IPS-NIHi7 (cell line): ENCODE results near the gene APBA3.
A peak's percentile ranks its signal among the peaks of the same experiment; 100 is the strongest.
"Not testable (repeated sequence)": the region's sequence is repeated elsewhere in the genome, so short reads cannot be mapped to it uniquely, and the experiment has no call there.

ENCODE experiments used
- DNase-seq: peaks from one replicate; pipeline ENCODE4 v3.0.0; 2012; ENCODE audit warnings: mixed read lengths; ENCODE audit errors: extremely low spot score

APBA3 gene

DNA sequence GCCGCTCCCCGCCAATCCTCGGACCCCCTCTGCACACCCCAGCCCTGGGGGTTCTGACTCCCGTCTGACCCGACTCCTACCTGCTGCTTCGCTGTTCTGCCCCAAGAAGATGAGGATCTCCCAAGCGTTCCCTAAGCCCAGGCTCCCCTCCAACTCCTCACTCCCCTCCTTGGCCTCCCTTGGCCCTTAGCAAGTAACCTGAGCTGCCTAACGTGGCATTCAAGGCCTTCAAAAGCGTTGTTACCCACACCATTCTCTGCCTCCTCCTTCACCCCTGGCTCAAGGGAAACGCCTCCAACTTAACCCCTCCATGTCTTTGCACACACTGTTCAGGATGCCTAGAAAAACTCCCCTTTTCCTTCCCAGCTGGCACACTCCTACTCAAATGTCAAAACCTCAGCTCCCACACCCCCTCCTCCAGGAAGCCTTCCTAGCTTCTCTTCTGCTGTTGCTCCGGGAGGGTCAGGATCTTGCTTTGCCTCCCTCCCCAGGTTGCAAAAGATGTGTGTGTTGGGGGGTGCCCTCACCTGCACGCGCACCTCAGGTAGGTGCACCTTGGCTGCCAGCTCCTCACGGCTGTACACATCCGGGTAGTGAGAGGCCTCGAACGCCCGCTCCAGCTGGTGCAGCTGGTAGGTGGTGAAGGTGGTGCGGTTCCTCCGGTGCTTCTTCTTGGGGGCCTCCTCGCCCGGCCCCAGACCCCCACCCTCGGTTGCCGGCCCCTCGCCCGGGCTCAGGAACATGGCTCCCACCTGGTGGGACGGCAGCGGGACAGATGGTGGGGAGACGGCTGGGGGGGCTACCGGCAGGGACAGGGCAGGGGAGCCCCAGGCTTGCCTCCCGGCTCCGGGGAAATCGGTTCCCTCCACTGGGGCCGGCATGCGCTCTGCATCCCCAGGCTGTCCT, 9.8 kb upstream of the APBA3 start:
- DNase-seq, result no peak

DNA sequence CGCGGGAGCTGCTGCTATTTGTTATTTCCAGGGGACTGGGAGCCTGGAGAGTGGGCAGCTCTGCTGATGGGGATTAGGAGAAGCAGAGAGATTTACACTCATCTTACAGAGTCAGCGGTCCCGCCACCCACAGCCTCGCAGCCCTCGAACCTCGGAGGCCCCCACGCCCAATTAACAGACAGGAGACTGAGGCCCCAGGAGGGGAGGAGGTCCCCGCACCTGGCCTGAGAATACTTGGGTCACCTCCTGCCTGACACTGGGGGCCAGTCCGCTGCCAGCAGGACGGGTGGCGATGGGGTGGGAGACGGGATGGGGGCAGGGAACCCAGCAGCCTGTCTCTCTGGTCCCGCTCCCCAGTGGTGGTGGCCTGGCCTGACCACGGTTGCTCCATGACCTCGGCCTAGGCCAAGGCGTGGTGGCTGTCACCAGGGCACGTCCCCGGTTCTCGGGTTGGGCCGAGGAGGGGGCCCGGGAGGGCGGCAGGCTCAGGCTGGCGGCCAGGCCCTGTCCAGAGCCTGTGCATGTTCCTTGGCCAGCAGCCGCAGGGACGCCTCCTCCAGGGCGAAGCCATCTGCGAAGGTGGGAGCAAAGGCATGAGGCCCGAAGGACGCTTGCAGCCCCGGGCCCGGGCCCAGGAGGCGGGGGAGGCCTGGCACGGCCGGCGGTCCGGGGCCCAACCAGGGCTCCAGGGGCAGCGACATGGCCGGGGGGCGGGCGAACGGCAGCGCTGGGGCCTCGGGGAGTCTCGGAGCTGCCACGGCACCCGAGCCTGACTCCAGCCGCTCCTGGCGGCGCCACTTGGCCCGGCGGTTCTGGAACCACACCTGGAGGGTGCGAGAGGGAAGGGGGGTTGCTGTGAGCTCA, 8.9 kb upstream of the APBA3 start:
- DNase-seq, result no peak

- no peak for DNase-seq
Observed at GRCh38 chr19:3769494-3769893, 8.0 kb upstream of the APBA3 start.

- no peak for DNase-seq
Observed at GRCh38 chr19:3768748-3769099, 7.2 kb upstream of the APBA3 start.

GRCh38 chr19:3768015-3768747, 6.7 kb upstream of the APBA3 start:
- no peak for DNase-seq

- no peak for DNase-seq
Observed at GRCh38 chr19:3767050-3767449, 5.6 kb upstream of the APBA3 start.

GRCh38 chr19:3766520-3766919, 5.0 kb upstream of the APBA3 start:
- DNase-seq, result no peak

GRCh38 chr19:3765757-3766156, 4.3 kb upstream of the APBA3 start:
- not testable (repeated sequence) for DNase-seq

GRCh38 chr19:3765121-3765520, 3.6 kb upstream of the APBA3 start:
- DNase-seq, result no peak

DNA sequence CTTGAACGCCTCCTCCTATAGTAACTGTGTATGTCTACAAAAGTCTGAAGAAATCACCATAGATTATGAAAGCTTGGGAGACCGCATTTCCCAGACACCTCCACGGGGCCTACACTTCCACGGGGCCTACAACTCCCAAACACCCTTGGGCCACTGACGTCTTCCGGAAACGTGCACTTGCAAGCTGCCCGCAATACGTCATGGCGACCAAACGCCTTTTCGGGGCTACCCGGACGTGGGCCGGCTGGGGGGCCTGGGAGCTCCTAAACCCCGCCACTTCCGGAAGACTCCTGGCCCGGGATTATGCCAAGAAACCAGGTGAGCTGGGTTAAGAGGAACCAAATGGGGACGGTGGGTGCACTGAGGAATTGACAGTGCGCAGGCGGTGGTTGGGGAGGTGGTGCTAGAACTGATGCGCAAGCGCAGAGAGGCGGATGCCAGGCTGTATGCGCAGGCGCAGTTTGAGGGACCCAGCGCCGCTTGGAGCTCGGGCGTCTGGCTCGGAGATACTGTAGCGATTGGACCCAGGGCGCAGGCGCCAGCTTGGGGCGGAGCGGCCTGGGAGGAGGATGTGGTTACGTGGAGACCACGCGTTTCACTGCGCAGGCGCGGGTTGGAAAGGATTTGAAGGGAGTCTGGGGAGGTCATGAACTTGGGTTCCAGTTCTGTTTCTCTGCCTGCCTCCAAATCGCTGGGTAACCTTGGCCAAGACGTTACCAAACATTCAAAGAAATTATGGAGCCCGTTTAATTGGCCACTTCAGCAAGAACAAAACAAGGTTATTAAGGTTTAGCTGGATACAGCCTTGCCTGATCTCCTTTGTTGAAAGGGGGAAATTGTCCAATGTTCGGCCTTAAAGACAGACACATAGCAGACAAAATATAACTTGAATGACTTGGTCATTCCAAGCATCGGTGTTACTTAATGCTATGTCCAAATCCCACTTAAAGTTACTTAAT, 1.3 kb upstream of the APBA3 start, which contains the start of gene MRPL54:
TSS of gene MRPL54 (plus strand) at position 182 of the 959 bp plus-strand sequence. CDS start at position 201, 19 bp downstream.
- DNase-seq, result peak; percentile 100

- no peak for DNase-seq
Observed at GRCh38 chr19:3762130-3762473, 610 bp upstream of the APBA3 start.

DNA sequence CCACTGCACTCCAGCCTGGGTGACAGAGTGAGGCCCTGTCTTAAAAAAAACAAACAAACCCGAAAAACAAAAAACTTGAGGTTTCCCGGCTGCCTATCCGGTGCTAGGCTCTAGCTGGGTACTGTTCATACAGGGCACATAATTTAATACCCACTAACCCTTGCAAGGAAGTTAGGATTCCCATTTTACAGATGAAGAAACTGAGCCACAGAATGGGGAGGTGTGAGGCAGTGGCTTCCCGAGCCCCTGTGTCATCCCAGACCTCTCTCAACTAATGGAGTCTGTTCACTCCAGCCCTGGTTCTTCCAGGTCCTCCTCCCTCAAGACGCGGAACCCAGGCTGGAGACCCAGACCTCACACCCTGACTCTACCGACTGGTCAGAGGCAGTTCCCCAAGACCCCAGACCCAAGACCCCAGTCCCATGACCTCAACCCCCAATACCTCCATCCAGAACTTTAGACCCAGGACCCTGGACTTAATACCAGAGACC, 576 bp downstream of the APBA3 start:
- DNase-seq, result no peak

GRCh38 chr19:3759482-3760254, 1.8 kb downstream of the APBA3 start:
- DNase-seq, result no peak

DNA sequence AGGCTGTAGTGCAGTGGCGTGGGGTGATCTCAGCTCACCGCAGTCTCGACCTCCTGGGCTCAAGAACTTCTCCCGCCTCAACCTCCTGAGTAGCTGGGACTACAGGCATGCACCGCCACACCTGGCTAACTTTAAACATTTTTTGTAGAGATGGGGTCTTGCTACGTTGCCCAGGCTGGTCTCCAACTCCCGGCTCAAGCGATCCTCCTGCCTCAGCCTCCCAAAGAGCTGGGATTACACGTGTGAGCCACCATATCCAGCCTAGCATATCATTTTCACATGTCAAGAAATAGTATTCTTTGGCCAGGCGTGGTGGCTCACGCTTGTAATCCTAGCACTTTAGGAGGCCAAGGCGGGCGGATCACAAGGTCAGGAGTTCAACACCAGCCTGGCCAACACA, 3.2 kb downstream of the APBA3 start:
- DNase-seq, result not testable (repeated sequence)

- DNase-seq, result not testable (repeated sequence)
Observed at GRCh38 chr19:3757705-3758104, 3.8 kb downstream of the APBA3 start.

DNA sequence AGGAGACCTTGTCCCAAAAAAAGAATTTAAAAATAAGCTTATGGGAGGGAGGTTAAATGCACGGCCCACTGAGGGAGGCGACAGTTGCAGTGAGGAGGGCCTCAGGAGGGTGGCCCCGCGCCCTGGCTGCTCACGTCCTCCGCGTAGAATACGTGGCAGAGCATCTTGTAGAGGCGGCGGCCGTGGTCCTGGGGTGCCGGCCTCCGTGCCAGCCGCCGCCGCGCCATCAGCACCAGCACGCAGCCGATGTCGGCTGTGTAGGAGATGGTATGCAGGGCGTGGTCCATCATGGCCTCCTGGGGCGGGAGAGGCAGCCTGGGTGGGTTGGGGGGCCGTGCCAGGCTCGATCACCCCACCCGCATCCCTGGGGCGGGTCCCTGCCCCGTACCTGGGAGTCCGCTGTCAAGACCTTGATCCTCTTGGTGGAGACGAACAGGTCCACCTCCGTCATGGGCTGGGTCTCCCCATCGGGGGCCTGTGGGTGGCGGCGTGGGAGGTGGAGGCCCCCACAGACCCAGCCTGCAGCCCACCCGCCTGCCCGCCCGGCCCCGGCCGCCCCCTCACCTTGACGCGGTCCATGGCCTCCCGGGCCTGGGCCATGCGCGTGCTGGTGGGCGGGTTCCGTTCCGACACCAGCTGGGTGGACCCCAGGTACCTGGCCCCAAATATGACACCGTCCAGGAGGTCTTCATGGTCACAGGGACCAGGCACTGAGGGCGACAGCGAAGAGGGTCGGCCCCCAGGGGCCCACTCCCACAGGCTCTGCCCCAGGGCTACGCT, 7.7 kb downstream of the APBA3 start:
- no peak for DNase-seq

DNA sequence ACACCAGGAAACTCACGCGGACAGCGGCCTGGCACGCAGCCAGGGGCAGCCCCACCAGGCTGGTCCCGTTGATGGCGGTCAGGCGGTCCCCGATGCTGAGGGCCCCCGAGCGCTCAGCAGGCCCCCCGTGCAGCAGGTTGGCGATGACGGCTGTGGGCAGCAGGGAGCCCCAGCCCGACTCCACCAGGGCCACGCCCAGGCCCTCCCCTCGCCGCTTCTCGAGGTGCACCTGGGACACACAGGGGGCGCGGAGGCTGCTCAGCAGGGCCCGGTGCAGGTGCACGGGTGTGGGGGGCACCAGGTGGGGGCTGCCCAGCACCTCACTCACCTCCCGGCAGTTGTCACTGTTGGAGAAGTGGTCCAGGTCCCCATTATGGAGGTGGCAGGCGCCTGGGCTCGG, 9.0 kb downstream of the APBA3 start:
- no peak for DNase-seq

DNA sequence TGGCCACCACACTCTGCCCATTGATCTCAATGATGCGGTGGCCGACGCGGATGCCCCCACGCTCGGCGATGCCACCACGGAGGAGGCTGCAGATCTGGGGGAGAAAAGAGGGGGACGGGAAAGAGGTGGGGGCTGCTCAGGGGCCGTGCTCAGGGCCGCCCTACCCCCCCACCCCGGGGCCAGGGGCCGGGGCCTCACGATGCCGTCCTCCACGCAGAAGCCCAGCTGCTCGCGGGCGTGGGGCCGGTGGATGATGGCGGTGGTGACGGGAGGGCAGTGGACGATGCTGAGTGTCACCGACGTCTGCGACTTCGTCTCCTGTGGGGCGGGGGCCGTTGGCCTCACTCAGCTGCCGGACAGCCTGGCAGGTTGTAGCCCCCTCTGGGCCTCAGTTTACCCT, 10.3 kb downstream of the APBA3 start:
- no peak for DNase-seq

GRCh38 chr19:3750211-3750610, 11.3 kb downstream of the APBA3 start:
- DNase-seq, result no peak
